Measurements from ENCODE around the gene LRRC74B.
"Not testable (repeated sequence)": the region's sequence is repeated elsewhere in the genome, so short reads cannot be mapped to it uniquely, and the experiment has no call there.

The LRRC74B gene

DNA sequence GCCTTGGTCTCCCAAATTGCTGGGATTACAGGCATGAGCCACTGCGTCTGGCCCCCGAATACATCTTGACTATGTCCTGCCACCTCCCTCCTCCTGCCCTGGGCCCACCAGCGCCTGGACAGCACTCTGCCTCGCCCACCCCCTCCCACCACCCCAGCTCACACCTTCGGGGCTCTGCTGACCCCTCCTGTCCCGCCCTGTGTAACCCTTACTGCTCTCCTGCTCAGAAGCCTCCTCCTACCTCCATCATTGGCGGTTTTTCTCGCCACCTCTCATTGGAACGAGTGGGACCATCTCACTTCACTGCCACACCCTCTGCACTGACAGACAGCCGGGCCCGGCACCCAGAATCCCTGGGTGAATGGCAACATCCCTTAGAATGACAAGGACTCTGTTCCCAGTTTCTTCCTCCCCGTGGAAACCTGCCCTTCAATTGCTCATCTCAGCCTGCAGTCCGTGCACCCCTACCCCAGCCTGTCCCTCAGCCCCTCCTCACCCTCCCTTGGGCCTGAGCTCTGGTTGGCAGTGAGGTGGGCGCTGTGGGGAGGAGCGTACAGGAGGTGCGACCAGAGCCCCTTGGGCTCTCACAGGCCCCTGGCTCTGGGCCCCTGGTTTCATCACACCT is 32.2 kb downstream of the LRRC74B start:
- DNase-seq: no peak

DNA sequence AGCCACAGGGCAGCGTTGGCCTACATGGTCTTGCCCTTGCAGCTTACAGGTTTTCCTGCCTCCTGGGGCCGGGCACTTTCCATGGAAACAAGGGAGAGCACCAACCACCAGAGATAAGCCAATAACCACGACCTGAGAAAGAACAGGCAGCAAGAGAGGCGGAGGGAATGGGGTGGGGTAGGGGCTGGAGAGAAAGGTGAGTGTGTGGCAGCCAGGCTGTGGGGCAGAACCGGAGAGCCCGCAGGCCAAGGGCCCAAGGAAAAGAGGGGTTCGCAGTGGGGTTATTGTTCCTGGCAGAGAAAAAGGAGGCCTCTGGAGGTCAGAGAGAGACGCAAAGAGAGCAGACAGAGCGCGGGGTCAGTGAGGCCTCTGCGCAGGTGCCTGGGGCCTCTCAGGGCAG is 33.2 kb downstream of the LRRC74B start:
- no peak for DNase-seq

GRCh38 chr22:21079493-21079892 is 33.7 kb downstream of the LRRC74B start:
- DNase-seq: no peak

DNA sequence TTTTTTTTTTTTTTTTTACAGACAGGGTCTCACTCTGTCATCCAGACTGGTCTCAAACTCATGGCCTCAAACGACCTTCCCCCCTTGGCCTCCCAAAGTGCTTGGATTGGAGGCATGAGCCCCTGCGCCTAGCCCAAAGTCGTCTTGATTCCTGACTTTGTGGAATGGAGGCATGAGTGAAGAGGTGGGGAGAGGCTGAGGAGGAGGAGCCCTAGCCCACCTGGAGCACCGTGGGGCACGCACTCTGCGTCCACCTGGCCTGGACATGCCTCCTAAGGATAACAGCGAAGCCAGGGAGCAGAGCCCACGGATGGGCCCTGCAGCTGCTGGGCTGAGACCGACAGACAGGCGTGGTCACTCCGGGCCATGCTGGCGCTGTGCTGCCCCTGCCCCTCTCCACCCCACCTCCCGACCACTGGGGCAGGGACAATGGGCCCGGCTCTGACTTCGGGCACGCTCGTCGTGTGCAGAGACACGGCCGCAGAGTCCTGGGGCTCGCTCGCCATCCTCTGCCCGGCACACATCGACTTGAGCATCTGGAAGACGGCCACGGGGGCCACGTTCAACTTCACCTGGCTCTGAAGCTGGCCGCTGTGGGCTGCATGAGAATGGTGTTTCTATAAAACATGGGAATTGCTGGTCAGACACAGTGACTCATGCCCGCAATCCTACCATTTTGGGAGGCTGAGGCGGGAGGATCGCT is 34.8 kb downstream of the LRRC74B start:
- no peak for DNase-seq

DNA sequence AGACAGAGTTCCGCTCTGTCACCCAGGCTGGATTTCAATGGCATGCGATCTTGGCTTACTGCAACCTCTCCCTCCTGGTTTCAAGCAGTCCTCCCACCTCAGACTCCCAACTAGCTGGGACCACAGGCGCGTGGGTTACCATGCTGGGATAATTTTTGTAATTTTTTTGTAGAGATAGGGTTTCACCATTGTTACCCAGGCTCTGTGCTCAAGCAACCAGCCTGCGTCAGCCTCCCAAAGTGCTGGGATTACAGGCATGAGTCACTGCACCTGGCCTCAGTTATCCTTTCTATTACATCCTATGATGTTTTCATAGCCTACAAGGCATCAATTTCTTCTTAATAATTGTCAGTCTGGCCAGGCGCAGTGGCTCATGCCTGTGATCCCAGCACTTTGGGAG is 36.5 kb downstream of the LRRC74B start:
- DNase-seq: no peak

DNA sequence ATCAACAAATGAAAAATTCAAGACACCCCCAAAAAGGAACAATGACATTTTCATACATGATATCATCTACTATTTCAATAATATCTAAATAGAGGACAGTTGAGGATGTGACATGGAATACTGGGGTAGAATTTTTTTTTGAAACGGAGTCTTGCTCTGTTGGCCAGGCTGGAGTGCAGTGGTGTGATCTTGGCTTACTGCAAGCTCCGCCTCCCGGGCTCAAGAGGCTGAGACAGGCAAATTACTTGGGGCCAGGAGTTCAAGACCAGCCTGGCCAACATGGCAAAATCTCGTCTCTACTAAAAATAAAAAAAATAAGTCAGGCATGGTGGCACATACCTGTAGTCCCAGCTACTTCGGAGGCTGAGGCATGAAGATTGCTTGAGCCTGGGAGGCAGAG is 41.4 kb downstream of the LRRC74B start:
- no peak for DNase-seq

DNA sequence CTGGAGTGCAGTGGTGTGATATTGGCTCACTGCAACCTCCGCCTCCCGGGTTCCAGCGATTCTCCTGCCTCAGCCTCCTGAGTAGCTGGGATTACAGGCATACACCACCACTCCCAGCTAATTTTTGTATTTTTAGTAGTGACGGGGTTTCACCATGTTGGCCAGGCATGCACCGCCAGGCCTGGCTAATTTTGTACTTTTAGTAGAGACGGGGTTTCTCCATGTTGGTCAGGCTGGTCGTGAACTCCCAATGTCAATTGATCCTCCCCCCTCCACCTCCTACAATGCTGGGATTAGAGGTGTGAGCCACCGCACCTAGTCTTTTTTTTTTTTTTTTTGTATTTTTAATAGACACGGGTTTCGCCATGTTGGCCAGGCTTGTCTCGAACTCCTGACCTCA is 42.2 kb downstream of the LRRC74B start:
- not testable (repeated sequence) for DNase-seq

GRCh38 chr22:21091220-21091619 is 45.5 kb downstream of the LRRC74B start:
- not testable (repeated sequence) for DNase-seq

- no peak for DNase-seq
These were observed 47.2 kb downstream of the LRRC74B start for GRCh38 chr22:21092797-21093554.

DNA sequence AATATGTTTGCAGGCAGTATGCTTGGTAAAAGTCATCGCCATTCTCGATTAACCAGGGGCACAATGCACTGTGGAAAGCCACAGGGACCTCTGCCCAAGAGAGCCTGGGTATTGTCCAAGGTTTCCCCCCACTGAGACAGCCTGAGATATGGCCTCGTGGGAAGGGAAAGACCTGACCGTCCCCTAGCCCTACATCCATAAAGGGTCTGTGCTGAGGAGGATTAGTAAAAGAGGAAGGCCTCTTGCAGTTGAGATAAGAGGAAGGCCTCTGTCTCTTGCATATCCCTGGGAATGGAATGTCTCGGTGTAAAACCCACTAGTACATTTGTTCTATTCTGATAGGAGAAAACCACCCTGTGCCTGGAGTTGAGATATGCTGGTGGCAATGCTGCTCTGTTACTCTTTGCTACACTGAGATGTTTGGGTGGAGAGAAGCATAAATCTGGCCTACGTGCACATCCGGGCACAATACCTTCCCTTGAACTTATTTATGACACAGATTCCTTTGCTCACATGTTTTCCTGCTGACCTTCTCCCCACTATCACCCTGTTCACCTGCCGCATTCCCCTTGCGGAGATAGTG is 47.9 kb downstream of the LRRC74B start:
- not testable (repeated sequence) for DNase-seq

- no peak for DNase-seq
These were observed 49.4 kb downstream of the LRRC74B start for GRCh38 chr22:21094911-21095772.

DNA sequence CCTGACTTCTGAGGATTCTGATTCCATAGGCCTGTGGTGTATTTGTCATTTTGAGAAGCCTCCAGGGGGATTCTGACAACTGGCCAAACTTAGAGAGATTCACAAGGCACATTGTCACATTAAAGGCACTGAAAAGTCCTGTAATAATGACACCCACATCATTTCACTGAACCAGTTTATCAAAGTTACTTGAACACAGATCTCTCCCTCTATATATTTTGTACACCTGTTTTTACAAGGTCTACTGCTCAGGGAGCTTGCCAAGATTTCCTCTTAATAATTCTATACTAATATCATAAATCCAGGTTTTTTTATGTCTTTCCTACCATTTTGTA is 50.0 kb downstream of the LRRC74B start:
- DNase-seq: no peak

GRCh38 chr22:21096878-21097277 is 51.1 kb downstream of the LRRC74B start:
- DNase-seq: not testable (repeated sequence)

DNA sequence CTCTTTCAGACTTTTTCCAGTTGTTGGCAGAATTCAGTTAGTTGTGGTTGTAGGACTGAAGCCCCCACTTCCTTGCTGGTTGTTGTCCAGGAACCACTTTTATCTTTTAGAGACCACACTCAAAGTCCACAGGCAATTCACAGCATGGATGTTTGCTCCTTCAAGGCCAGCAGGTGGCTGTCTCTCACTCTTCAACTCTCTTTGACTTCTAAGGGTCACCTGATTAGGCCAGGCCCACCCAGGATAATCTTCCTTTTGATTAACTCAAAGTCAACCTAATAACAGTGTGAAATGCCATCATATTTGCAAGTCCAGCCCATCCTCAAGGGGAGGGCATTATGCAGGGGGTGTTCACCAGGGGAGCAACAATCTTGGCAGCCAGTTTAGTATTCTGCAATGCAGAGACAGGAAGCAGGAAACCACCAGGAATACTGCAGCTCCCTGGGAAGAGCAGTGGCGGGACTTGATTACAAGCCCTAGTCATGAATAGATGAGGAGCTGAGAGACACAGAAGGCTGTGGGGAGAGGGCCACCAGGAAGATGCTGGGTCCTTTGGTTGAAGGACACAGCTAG is 52.4 kb downstream of the LRRC74B start:
- DNase-seq: no peak

GRCh38 chr22:21099578-21099977 is 53.8 kb downstream of the LRRC74B start:
- DNase-seq: no peak

DNA sequence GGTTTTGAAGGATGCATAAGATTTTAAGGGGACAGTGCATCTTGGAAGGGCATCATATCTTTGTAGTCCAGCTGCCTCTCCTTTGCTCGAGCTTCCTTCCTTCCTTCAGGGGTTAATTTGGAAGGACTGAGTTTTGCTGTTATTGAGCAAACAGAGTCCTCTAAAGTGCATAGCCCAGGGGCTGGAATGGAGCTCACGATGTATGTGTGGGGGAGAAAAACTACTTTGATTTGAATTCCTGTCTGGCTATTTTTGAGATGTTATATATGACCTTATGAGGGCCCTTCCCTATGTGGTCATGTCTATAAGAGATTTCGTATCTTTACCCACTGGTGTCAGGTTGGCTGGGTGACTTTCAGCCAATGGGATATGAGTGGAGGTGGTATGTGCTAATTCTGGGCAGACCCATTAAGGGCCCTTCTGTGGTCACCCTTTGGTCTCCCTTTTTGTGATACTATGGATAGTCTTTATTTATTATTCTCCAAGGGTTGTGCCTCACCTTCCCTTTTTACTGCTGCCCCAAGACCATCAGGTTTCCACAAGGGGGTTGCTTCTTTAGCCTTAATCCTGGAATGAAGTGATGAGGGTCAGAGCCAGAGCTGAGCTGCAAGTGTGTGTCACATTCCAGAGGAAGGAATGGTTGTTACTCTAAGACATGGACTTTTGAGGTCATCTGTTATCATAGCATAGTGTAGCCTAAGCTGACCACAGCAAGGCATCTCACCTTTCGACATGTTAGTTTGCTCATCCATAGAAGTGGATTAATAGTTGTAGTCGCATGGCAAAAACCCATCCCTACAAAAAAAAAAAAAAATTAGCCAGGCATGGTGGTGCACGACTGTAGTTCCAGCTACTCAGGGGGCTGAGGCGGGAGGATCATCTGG is 54.6 kb downstream of the LRRC74B start:
- no peak for DNase-seq

DNA sequence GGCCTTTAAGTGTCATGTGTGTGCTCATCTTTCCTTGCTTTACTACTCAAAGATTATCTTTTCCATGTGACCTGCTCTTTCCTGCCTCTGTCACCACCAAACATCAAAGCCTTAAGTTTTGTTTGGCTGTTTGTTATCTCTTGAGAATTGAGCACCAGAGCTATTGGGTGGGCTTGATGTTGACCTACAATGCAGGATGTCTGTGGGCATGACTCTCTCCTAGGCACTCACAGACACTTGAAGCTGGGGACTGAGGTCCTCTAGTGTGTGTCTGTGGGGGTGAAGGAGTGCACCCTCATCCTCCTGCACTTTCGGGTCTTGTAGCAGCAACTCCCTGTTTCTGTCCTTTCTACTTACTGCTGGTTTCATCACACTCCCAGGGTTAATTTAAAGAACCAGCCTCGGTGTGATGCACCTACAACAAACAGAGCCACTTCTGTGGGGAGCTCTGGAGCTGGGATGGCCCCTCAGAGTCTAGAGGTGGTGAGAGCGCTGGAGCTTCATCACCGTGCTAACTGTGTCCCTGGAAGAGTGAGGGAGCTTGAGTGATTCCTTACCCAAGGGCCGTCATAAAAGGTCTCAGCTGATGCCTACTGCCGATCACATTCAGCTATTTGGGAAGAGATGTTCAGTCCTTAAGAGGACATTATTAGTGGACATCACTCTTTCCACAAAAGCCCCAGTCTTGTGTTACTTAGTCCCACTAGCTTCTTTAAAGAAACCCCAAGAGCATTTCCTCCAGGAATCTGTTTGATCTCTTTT is 56.3 kb downstream of the LRRC74B start:
- no peak for DNase-seq

DNA sequence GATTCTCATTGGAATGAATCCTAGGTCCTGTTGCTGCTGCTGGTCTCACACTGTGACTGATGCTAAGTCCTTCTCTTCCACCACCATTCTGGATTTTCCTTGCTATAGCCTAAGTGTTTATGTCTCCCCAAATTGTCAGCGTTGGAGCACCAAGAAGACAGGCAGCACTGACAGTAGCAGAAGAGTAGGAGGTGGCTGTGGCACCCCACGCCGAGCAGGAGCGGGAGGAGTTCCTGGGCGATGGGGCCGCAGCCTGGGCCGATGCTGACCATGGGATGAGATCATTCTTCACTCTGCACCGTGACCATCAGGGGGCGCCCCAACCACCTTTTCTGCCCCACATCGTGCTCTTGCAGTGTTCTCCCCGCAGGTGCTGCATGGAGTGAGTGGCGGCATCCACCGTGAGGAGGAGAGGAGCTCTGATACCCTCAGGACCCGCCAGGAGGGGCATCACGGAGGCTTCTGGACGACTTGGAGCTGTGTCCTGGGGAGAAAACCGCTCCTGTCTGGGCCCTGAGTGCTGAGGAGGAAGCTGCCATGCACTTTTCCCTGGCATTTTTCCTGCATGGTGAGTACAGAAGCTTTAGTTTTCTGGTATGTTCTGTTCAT is 57.0 kb downstream of the LRRC74B start:
- peak; percentile 10 to 32 for DNase-seq

- DNase-seq: no peak
These were observed 57.9 kb downstream of the LRRC74B start for GRCh38 chr22:21103633-21104032.

DNA sequence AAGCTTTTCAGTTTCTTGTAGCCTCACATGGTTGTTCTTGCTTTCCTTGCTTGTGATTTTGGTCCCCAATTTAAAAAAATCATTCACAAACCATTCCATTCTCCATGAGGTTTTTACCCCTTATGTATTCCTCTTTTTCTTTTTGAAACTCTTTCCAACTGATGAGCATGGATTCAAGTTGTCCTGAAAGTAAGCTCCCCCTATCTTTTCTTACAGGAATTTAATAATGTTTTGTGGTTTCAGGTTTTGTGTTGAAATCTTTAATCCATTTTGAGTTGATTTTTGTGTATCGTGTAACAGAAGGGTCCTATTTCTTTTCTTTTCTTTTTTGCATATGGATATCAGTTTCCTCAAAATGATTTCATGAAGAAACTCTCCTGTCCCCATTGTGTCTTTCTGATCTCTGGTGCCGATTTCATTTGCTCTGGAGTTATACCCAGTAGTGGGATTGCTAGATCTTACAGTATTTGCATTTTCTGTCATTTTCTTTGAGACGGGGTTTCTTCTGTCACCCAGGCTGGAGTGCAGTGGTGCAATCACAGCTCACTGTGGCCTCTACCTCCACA is 58.5 kb downstream of the LRRC74B start:
- DNase-seq: no peak

Data from NCI-H187 (cell line).